Neural cell (in vitro differentiated cells): Measurements from ENCODE around the gene MAPK8IP3.

Experiments
- EP300 ChIP-seq: fragments of 450-650 bp; conservative IDR thresholded peaks from 2 replicates; pipeline ENCODE4 v1.6.1; 2014; ENCODE audit warnings: antibody characterized with exemption, mild to moderate bottlenecking, moderate library complexity; ENCODE audit not compliant: poor library complexity, severe bottlenecking
- POLR2AphosphoS5 ChIP-seq: IDR thresholded peaks from 2 replicates; pipeline ENCODE4 v1.6.1; 2012
- RAD21 ChIP-seq: fragments of 450-650 bp; conservative IDR thresholded peaks from 2 replicates; pipeline ENCODE4 v1.6.1; 2014; ENCODE audit warnings: antibody characterized with exemption, mild to moderate bottlenecking, moderate library complexity
- REST ChIP-seq: IDR thresholded peaks from 2 replicates; pipeline ENCODE4 v1.6.1; 2012; ENCODE audit warnings: borderline replicate concordance
- SMC3 ChIP-seq: fragments of 450-650 bp; conservative IDR thresholded peaks from 2 replicates; pipeline ENCODE4 v1.6.1; 2014; ENCODE audit warnings: antibody characterized with exemption, mild to moderate bottlenecking, moderate library complexity; ENCODE audit not compliant: poor library complexity
- TAF1 ChIP-seq: IDR thresholded peaks from 2 replicates; pipeline ENCODE4 v1.6.1; 2012; ENCODE audit warnings: low read depth
- TF ChIP-seq, protein P1 (sequence below): fragments of 450-650 bp; IDR thresholded peaks from 2 replicates; pipeline ENCODE4 v1.5.1; 2014; ENCODE audit warnings: antibody characterized with exemption, mild to moderate bottlenecking, moderate library complexity; ENCODE audit not compliant: poor library complexity, severe bottlenecking

- TF ChIP-seq RAD21 (no peak), TAF1 (no peak), EP300 (no peak), SMC3 (no peak), REST (no peak), POLR2AphosphoS5 (no peak)
- TF ChIP-seq, protein P1, sequence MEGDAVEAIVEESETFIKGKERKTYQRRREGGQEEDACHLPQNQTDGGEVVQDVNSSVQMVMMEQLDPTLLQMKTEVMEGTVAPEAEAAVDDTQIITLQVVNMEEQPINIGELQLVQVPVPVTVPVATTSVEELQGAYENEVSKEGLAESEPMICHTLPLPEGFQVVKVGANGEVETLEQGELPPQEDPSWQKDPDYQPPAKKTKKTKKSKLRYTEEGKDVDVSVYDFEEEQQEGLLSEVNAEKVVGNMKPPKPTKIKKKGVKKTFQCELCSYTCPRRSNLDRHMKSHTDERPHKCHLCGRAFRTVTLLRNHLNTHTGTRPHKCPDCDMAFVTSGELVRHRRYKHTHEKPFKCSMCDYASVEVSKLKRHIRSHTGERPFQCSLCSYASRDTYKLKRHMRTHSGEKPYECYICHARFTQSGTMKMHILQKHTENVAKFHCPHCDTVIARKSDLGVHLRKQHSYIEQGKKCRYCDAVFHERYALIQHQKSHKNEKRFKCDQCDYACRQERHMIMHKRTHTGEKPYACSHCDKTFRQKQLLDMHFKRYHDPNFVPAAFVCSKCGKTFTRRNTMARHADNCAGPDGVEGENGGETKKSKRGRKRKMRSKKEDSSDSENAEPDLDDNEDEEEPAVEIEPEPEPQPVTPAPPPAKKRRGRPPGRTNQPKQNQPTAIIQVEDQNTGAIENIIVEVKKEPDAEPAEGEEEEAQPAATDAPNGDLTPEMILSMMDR = no peak
Observed at GRCh38 chr16:1766231-1766630, 60.2 kb downstream of the MAPK8IP3 start.
